ENCODE measurements around the gene ENGASE. TPM values are rescaled to one million over a fixed set of nuclear protein-coding genes. Genes with fewer than 3 reads are reported as not detected.

ENGASE gene
- total and polyA plus RNA-seq, 2 of the 8 experiments (the other 6 are each of a cell fraction or from before 2014, with no cell fraction given) = 9.3 to 36.1 TPM

GRCh38 chr17:79108870-79109269 lies 34.2 kb downstream of the ENGASE start (continued):
- TF ChIP-seq CHD1 (IDR thresholded peaks at IDR 0.05; ENCODE audit: low read depth, low read length) = no peak
